Activated CD4-positive, CD25-positive, alpha-beta regulatory T cell (primary cell): ENCODE results near the gene NFKB1.
"Not testable (repeated sequence)": the region's sequence is repeated elsewhere in the genome, so short reads cannot be mapped to it uniquely, and the experiment has no call there.

Experiments
- DNase-seq, 4 experiments: peaks; one replicate each; lab custom pipeline; 2025; lab: John Stamatoyannopoulos, UW

NFKB1 gene

GRCh38 chr4:102600689-102601088, 99.5 kb downstream of the NFKB1 start:
- DNase-seq, result no peak

GRCh38 chr4:102601586-102602227, 100.5 kb downstream of the NFKB1 start:
- DNase-seq, result no peak

- DNase-seq, result no peak
These were observed 103.2 kb downstream of the NFKB1 start for GRCh38 chr4:102604222-102604940.

GRCh38 chr4:102606261-102606660, 105.1 kb downstream of the NFKB1 start:
- no peak for DNase-seq

GRCh38 chr4:102606846-102607450, 105.8 kb downstream of the NFKB1 start:
- DNase-seq, result no peak

GRCh38 chr4:102608190-102608589, 107.0 kb downstream of the NFKB1 start:
- DNase-seq, result no peak

GRCh38 chr4:102610007-102610406, 108.8 kb downstream of the NFKB1 start:
- no peak for DNase-seq

- DNase-seq, result no peak
These were observed 109.3 kb downstream of the NFKB1 start for GRCh38 chr4:102610476-102610875.

GRCh38 chr4:102612210-102612609, 111.1 kb downstream of the NFKB1 start:
- DNase-seq, result no peak

- no peak for DNase-seq
These were observed 111.7 kb downstream of the NFKB1 start for GRCh38 chr4:102612824-102613366.

GRCh38 chr4:102614801-102615200, 113.6 kb downstream of the NFKB1 start:
- no peak for DNase-seq

GRCh38 chr4:102616636-102617035, 115.5 kb downstream of the NFKB1 start:
- no peak for DNase-seq

GRCh38 chr4:102619021-102619420, 117.9 kb downstream of the NFKB1 start:
- DNase-seq, result not testable (repeated sequence)

GRCh38 chr4:102619776-102620631, 118.8 kb downstream of the NFKB1 start:
- not testable (repeated sequence) for DNase-seq

GRCh38 chr4:102620697-102621497, 119.7 kb downstream of the NFKB1 start:
- DNase-seq, result no peak

- no peak for DNase-seq
These were observed 122.5 kb downstream of the NFKB1 start for GRCh38 chr4:102623622-102624021.

GRCh38 chr4:102624505-102624904, 123.3 kb downstream of the NFKB1 start:
- no peak for DNase-seq

- peak in 3 of 4 experiments; percentile 3 to 21 (median 14) for DNase-seq
These were observed 124.2 kb downstream of the NFKB1 start for GRCh38 chr4:102625232-102625930.

GRCh38 chr4:102627831-102628523, 126.8 kb downstream of the NFKB1 start:
- no peak for DNase-seq

GRCh38 chr4:102629673-102630072, 128.5 kb downstream of the NFKB1 start:
- DNase-seq, result no peak
